ENCODE data around the gene STARD3. TPM values are rescaled to one million over a fixed set of nuclear protein-coding genes. Genes with fewer than 3 reads are reported as not detected.

The STARD3 gene
- total RNA-seq, 2 experiments from 2014 or later = 59.1 to 62.4 TPM

DNA sequence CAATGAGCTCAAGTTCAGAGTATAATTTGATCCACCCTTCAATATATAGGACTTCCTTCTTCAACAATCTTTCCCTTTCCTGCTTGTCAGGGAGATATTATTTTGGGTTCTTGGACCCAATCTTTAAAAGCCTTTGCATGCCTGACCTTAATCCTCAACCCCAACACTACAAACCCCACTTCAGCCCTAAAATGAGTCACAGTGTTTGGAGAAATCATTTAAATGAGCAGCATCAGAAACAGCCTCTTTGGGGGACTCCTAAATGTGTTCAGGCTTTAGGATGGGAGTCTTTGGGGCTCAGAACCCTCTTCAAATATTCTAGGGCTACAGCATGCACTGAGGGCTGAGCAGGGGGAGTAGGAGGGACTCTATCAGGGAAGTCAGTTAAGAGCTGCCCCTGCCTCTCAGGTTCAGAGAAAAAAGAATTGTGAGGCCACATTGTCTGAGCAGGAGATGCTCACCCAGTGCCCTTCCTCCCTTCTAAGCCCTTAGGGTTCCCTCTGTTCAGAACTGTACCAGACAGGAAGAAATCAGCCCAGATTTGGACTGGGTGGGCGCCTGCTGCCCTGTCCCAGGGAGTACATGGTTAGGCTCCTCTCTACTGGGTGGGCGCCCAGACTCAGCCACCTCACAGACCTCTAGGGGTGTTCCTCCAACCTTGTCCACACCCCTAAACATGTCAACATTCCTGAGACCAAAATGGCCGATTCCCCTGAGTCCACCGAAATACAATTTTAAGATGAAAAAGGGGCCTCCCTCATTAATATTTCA is 34.2 kb upstream of the STARD3 start:
- ChIA-PET CTCF (interaction anchor here (2.2 to 7.0 kb wide), 3 partner anchors 16 to 20 kb away, joined by 6 to 34 read pairs (median 10); no protein-coding TSS in a partner anchor), POLR2A (no interaction called here)

DNA sequence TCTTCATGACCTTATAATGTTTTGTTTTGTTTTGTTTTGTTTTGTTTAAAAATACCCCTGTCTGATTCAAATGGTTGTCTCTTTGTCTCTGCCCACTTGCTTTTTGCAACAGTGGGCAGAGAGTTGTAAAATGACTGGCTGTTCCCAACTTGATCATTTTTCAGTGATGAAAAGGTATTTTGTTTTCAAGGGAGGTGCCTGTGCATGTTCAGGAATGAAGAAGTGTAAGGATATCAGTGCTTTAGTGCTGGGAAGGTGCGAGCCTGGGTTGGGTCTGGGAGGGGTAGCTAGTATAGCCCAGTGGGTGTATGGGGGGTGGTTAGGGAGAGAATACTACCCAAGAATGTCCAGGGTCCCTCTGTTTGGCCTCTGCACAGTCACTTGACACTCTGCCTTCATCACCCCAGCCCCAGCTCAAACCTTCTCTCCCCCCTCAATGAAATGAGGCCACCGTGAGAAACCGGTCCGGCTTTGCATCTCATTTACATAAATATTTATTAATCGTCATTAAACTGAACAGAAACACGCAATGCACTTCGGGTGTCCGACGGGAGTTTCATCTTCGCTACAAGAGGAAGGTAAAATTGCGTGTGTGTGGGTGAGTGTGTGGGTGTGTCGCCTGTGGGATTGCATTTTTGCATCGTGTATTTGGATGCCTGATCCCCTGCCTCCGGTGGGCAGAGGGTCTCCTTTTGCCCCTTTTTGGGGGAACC is 33.5 kb upstream of the STARD3 start:
- CTCF ChIA-PET = interaction anchor here (7.0 kb wide), 1 partner anchor 19 kb away, joined by 34 read pairs; no protein-coding TSS in a partner anchor
- POLR2A ChIA-PET = no interaction called here

DNA sequence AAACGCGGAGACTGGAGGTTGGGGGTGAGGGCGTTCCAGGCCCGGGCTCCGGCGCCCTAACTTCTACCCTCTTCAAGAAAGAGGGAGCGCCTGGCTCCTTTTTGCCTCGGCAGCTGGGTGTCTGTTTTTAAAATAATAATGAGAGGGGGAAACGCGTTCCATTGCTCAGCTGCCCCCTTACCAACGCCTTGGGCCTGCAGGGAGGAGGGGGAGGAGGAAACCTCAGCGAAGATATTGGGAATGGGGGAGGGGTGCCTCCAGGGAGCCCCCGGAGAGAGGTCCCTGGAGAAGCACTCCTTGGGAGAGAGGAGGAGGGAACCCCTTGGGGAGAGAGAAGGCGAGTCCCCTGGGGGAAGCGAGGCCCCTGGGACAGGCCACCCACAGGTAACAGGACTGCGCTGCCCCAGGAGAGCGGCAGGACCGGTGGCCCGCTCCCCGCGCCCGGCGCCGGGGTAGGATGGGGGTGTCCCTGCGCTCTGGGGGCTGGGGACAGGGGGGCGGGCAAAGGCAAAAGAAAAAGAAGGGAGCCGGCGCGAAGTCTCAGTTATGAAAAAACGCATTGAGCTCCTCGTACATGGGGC is 31.9 kb upstream of the STARD3 start:
- ChIA-PET POLR2A (no interaction called here), CTCF (interaction anchor here (0.8 to 7.0 kb wide), 3 partner anchors 18 to 46 kb away, joined by 3 to 34 read pairs (median 3); no protein-coding TSS in a partner anchor)

DNA sequence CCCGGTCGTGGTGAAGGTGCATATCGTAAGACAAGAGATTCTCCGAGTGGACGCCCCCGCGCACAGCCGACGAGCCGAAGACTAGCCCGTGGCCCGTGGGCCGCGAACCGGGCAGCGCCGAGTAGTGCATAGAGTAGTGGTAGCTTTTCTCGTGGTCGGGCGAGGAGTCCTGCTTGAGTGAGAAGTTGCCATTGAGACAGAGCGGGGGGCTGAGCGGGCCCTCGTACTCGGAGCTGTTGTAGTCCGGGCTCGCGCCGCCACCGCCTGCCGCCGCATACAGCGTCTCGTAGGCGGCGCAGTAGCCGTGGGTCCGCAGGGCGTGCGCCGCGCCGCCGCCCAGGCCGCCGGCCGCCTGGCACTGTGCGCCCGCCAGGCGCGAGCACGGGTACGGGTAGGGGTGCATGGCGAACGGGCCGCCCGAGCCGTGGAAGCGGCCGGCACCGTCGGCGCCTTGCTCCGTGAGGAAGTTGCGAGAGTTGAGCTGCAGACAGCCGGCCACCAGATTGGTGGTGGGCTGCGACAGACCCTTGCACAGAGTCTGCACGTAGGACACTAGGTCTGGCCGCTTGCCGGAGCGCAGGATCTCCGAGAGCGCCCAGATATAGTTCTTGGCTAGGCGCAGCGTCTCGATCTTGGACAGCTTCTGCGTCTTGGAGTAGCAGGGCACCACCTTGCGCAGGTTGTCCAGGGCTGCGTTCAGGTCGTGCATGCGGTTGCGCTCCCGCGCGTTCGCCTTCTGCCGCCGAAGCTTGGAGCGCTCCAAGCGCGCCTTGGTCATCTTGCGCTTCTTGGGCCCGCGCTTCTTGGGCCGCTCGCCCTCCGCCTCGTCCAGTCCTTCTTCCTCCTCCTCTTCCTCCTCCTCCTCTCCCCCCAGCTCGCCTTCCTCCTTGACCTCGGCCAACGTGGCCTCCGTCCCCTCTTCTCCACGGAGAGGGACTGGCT is 31.2 kb upstream of the STARD3 start:
- POLR2A ChIA-PET = interaction anchor here (0.5 kb wide), 1 partner anchor 543 kb away, joined by 4 read pairs; no protein-coding TSS in a partner anchor
- CTCF ChIA-PET = interaction anchor here (1.1 to 7.0 kb wide), 2 partner anchors 17 to 22 kb away, joined by 3 to 34 read pairs; no protein-coding TSS in a partner anchor

DNA sequence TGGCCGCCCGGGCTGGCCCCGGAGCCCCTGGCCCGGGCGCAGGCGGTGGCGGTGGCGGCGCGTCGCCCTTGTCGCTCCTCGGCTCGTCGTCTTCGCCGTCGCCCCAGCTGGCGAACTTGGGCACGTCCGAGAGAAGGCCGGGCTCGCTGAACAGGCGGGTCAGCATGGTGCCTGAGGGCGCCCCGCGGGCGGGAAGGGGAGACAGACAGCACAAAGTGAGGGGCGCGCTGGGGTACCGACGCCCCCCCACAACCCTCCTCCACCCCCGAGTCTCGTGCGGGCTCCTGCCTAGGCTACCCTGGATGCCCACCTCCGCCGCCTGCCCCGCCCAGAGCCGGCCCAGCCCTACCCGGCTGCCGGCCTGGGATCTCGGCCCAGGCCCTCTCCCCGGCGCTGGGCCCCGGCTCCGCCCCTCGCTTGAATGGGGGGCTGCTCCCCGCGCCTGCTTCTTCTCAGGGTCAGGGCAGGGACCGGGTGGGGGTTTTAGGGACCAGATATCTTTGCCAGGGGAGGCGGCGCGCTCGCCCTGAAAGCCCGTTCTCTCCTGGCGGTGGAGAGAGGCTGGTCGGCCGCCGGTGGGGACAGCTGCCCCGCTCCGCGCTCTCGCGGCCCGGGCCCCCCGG is 30.4 kb upstream of the STARD3 start:
- ChIA-PET CTCF (interaction anchor here (1.1 to 7.0 kb wide), 2 partner anchors 16 to 21 kb away, joined by 3 to 34 read pairs; no protein-coding TSS in a partner anchor), POLR2A (interaction anchor here (0.5 kb wide), 1 partner anchor 542 kb away, joined by 4 read pairs; no protein-coding TSS in a partner anchor)

DNA sequence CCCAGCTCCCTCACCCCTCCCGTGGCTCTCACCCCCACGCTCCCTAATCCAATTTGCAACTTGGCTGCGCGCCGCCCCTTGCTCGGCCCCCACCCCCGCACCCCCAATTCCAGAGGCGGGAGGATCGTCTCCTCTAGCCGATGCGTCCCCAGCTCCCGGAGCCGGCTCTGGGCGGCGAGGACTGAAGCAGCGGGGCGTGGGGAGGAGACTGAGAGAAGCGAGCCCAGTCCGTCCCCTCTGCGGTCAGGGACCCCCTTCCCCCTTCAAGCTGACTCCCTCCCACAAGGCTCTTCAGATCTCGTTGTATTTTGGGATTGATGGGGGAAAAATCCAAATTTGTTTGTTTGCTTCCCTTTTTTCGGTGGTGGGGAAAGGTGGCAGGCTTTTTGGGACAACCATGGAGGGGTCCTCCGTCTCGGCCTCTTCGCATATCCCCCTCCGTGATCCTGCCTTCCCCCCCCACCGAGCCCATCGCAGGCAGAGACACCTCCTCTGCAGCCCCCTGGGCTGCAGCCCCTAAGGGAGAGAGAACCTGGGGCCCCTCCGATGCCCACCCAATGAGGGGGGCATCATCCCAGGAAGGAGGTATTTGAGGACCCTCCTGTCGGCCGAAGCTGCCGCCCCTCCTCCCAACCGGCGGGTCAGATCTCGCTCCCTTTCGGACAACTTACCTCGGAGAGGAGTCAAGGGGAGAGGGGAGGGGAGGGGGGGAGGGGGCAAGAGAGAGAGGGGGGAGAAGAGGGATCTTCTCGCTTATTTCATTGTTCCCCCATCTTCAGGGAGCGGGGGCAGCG is 29.7 kb upstream of the STARD3 start:
- POLR2A ChIA-PET = no interaction called here
- CTCF ChIA-PET = interaction anchor here (7.0 kb wide), 1 partner anchor 15 kb away, joined by 34 read pairs; no protein-coding TSS in a partner anchor

DNA sequence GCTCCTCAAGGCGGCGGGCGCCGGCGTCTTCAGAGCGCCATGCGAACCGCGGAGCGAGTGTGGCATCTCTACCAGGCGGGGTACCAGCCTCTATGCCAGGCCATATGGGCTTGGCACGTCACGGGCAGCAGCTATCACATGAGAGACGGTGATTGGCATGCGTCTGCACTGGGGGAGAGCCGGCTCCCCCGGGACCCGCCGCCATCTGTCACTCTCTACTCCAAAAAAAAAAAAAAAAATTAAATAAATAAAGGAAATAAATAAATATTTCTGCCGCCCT is 29.2 kb upstream of the STARD3 start, which contains the start of gene NEUROD2:
TSS of gene NEUROD2 (minus strand) at position 70 of the 280 bp plus-strand sequence. CDS start 1,321 bp downstream, outside the sequence.
- ChIA-PET CTCF (interaction anchor here (7.0 kb wide), 1 partner anchor 15 kb away, joined by 34 read pairs; no protein-coding TSS in a partner anchor), POLR2A (no interaction called here)

DNA sequence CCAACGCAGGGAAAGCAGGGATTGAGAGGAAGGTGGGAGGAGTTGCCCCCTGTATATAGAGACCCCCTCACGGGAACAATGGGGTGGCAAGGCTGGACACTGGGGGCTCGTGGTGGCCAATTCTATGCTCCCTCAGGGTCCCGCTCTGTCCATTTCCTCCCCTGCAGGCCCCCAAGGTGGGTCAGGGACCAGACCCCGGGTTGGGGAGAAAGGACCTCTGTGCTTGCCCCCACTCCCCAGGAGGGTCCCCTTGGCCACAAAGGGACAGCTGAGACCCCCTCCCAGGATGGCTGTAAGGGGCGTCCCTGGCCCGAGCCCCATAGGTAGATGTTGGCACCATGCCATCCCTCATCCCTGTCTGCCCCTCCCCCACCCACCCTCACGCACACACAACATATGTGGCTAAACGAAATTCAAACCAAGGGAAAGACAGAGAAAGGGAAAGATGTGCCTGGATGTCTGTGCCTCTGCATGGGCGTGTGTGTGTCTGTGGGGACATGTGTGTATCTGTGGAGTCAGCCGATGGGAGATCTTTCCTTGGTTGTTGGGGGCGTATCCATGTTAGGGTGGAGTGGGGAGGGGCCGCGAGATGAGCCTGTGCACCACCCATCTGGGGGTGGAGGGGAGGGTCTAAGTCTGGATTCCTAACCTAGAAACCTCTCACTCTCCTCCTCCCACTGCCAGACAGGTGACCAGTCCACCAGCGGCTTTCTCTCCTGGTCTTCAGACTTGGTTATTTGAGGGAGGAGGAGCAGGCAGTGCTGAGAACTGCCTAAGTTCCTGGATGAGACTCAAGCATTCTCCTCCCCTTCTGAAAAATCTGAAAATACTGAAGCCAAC is 28.6 kb upstream of the STARD3 start:
- POLR2A ChIA-PET = no interaction called here
- CTCF ChIA-PET = interaction anchor here (7.0 kb wide), 1 partner anchor 14 kb away, joined by 34 read pairs; no protein-coding TSS in a partner anchor

DNA sequence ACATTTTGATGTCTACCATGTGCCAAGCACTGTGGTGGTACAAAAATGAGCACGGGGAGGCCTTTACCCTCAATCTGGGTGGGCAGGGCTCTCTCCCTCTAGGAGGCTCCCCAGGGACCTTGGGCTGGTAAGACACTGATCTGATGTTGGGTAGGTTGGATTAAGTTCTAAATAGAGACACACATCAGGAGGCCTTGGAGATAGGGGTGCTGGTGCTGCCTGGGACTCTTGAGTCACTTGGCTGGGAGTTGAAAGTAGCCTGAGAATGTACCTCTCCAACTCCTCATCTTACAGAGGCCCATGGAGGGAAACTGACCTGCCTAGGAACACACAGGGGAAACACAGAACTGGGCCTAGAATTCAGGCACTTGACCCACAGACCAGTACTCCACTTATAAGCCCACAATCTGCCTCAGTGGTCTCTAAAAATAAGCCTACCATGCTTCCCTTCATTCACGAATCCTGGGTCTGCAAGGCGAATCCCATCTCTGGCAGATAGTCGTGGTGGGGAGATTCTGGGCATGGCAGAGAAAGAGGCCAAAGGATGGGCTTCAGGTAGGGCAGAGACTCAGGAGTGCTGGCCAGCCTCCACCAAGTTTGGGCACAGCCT is 27.4 kb upstream of the STARD3 start:
- ChIA-PET CTCF (interaction anchor here (0.7 to 7.0 kb wide), 2 partner anchors 13 to 63 kb away, joined by 3 to 34 read pairs; no protein-coding TSS in a partner anchor), POLR2A (no interaction called here)

DNA sequence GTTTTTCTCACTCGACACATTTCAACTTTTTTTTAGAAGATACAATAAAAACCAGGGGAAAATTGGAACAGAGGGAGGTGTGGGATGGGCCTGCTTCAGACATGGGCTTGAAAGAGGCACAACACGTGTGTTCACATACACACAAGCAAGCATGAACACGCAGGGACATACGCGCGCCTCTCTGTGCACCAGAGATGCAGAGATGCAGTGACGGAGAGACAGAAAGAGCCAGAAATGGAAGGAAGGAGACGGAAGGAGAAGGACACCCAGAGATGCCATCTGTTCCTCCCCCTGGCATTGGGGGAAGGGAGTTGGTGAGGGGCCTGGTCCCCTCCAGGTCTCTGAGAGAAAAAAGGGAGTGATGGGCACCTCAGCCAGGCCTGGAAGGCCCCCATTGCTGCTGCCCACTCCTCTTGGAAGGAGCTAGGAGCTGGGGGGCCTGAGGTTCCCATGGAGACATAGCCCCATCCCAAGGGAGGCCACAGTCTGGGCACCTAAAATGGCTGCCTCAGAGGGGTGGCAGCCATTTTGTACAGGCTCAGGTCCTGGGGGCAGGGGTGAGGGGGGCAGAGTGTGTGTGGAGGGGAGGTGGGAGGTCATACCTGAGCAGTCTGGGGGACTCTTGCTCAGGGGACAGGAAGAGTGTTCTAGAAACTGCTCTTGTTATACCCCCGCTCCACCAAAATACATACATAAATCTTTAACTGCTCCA is 25.4 kb upstream of the STARD3 start:
- ChIA-PET POLR2A (no interaction called here), CTCF (interaction anchor here (1.3 to 2.5 kb wide), 3 partner anchors 8 to 10 kb away, joined by 3 to 16 read pairs (median 5); no protein-coding TSS in a partner anchor)

DNA sequence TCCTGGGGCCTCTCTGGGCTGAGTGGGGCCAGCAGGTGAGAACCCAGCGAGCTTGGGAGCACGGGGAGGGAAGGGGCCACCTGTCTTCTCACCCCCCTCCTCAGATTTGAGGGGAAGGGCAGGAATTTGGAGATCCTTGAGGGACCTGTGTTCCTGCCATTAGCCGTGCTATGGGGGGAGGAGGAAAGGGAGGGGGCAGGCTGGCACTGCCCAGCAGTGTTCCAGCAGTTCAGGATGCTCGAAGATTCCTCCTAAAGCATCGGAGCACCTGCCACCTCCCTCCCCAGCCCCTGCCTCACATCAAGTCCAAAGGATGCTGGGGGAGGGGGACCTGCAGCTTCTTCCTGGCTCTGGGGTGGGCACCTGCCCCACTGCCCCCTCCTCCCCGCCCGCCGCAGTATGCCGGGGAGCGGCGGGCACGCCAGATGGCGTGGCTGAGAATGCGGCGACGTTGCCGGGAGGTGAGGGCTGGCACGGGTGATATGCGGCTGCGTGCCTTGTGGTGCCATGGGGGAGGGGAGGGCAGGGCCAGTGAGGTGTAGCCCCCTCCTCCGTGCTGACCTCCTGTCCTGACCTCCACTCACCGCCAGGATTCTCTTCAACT is 24.6 kb upstream of the STARD3 start:
- POLR2A ChIA-PET = no interaction called here
- CTCF ChIA-PET = interaction anchor here (0.8 to 2.5 kb wide), 2 partner anchors 9 to 14 kb away, joined by 4 to 16 read pairs; no protein-coding TSS in a partner anchor

DNA sequence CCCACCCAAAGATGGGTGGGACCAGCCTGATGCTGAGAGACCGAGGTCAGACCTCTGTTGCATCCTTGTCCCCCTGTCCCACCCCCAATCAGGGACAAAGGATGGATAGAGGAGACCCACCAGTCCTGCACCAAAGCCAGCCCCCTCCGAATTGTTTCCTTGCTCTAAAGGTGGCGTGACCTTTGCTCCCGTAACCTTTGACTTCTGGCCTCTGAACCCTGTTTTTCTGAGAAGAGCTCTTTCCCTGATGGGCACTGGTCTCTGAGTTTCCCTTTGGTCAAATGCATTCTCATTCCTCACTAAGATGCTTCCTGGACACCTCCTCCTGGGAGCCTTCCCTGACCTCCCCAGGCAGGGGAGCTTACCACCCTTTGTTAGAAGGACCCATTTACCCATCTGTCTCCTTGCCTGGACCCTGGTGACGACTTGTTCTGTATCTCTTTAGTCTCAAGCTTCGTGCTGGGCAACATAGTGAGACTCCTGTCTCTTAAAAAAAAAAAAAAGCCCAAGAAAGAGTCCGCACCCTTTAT is 23.9 kb upstream of the STARD3 start:
- CTCF ChIA-PET = interaction anchor here (0.8 to 2.5 kb wide), 2 partner anchors 9 to 15 kb away, joined by 4 to 16 read pairs; no protein-coding TSS in a partner anchor
- POLR2A ChIA-PET = no interaction called here

DNA sequence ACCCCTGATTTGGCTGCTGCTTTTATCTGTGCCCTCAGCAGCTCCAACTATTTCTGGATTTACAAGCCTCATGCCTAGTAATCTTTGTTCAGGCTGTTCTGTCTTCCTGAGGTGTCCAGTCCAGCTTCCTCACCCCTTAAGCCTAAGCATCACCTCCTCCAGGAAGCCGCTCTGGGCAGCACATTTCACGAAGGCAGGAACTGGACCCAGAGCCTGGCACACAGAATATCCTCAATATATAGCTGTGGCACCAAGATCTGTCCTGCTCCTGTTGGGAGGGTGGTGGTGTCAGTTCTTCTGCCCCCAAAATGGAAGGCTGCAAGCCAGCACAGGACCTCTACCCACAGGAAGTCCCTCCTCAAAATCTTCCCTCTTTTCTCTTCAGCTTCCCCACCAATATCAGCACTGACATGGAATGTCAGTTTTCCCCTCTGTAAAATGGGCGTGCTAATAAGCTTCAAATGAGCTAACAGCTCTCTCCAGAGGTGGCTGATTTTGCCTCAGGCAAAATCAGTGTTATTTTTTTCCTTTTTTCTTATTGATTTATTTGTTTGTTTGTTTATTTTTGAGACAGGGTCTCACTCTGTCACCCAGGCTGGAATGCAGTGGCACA is 22.3 kb upstream of the STARD3 start:
- POLR2A ChIA-PET = no interaction called here
- CTCF ChIA-PET = interaction anchor here (0.8 to 1.2 kb wide), 2 partner anchors 11 to 67 kb away, joined by 3 to 4 read pairs; no protein-coding TSS in a partner anchor

DNA sequence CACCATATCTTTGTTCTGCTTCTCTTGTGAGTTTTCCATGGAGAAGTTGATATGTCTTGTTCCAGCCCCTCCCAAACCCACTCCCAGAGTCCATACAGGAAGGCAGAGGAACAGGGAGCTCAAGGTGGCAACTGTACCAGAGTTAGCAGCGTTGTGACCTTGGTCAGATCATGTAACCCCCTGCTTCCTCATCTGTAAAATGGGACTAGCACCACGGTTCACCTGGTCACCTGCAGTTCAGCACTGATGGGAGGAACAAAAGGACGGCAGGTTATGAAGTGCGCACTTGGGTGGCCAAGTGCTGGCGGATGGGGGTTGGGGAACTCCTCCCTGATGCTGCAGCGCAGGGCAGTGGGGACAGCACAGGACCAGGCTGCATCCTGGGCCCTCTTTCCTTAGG is 21.5 kb upstream of the STARD3 start:
- POLR2A ChIA-PET = no interaction called here
- CTCF ChIA-PET = interaction anchor here (0.7 to 2.1 kb wide), 3 partner anchors 19 to 379 kb away, joined by 4 to 6 read pairs (median 4); no protein-coding TSS in a partner anchor

Data from activated CD8-positive, alpha-beta memory T cell treated with anti-CD3 and anti-CD28 coated beads for 36 hours (primary cell).